HG03159 (cell line): ENCODE measurements around the gene DNAJC3.
"Not testable (repeated sequence)": the region's sequence is repeated elsewhere in the genome, so short reads cannot be mapped to it uniquely, and the experiment has no call there.

Experiments used
- ATAC-seq: cut with Tn5 transposase; IDR thresholded peaks from one replicate; pipeline ENCODE4 v1.9.1; 2021; ENCODE audit warnings: mild to moderate bottlenecking, moderate library complexity; ENCODE audit not compliant: unreplicated experiment

Gene DNAJC3

GRCh38 chr13:95671597-95671996, 5.3 kb upstream of the DNAJC3 start:
- no peak for ATAC-seq

- peak; percentile 11 for ATAC-seq
Observed at GRCh38 chr13:95676105-95676761, 706 bp upstream of the DNAJC3 start.

- ATAC-seq = no peak
Observed at GRCh38 chr13:95677564-95678266, 776 bp downstream of the DNAJC3 start.

GRCh38 chr13:95678967-95679366, 2.0 kb downstream of the DNAJC3 start:
- no peak for ATAC-seq

- no peak for ATAC-seq
Observed at GRCh38 chr13:95679722-95680121, 2.8 kb downstream of the DNAJC3 start.

GRCh38 chr13:95684418-95684817, 7.5 kb downstream of the DNAJC3 start:
- ATAC-seq = no peak

- not testable (repeated sequence) for ATAC-seq
Observed at GRCh38 chr13:95684960-95685359, 8.0 kb downstream of the DNAJC3 start.

GRCh38 chr13:95689582-95689926, 12.6 kb downstream of the DNAJC3 start:
- no peak for ATAC-seq

GRCh38 chr13:95690986-95691385, 14.0 kb downstream of the DNAJC3 start:
- not testable (repeated sequence) for ATAC-seq

- no peak for ATAC-seq
Observed at GRCh38 chr13:95697052-95697680, 20.2 kb downstream of the DNAJC3 start.

- ATAC-seq = no peak
Observed at GRCh38 chr13:95698047-95698749, 21.3 kb downstream of the DNAJC3 start.

- no peak for ATAC-seq
Observed at GRCh38 chr13:95703576-95703975, 26.6 kb downstream of the DNAJC3 start.

GRCh38 chr13:95704510-95704909, 27.6 kb downstream of the DNAJC3 start:
- no peak for ATAC-seq

- ATAC-seq = no peak
Observed at GRCh38 chr13:95706356-95706755, 29.4 kb downstream of the DNAJC3 start.

GRCh38 chr13:95707035-95707434, 30.1 kb downstream of the DNAJC3 start:
- no peak for ATAC-seq

- no peak for ATAC-seq
Observed at GRCh38 chr13:95707442-95708390, 30.8 kb downstream of the DNAJC3 start.

- ATAC-seq = no peak
Observed at GRCh38 chr13:95708391-95708774, 31.4 kb downstream of the DNAJC3 start.

GRCh38 chr13:95708811-95709500, 32.0 kb downstream of the DNAJC3 start:
- no peak for ATAC-seq

- no peak for ATAC-seq
Observed at GRCh38 chr13:95710313-95710712, 33.4 kb downstream of the DNAJC3 start.

GRCh38 chr13:95712846-95713245, 35.9 kb downstream of the DNAJC3 start:
- not testable (repeated sequence) for ATAC-seq
